ENCODE data around the gene CLIC6.

Gene CLIC6

DNA sequence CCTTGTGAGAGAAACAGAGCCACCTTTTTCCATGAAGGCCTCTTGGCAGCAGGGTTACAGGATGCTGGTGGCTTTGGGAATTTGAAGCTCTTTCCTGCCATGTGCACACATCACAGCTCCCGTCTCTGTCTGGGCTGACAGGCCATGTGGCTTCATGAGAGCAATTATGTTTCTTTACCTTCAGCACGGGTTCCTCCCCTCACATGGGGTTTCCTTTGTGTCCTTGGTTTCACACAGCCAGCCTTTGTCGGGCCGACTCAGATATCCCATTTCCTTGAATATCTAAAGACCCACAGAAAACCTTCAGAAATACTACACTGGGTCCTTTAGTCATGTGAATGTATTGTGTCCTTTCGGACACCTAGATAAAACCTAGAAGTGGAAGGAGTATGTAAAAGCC is 7.1 kb downstream of the CLIC6 start:
- in situ Hi-C loops (cut with MboI; ENCODE audit: low pct_unique_long_range_greater_than_20kb, low sequenced_read_pairs, unreplicated experiment): loop anchor here (25.0 kb wide), 1 partner anchor 211 kb away; no protein-coding TSS in a partner anchor
- TF ChIP-seq, protein P1, sequence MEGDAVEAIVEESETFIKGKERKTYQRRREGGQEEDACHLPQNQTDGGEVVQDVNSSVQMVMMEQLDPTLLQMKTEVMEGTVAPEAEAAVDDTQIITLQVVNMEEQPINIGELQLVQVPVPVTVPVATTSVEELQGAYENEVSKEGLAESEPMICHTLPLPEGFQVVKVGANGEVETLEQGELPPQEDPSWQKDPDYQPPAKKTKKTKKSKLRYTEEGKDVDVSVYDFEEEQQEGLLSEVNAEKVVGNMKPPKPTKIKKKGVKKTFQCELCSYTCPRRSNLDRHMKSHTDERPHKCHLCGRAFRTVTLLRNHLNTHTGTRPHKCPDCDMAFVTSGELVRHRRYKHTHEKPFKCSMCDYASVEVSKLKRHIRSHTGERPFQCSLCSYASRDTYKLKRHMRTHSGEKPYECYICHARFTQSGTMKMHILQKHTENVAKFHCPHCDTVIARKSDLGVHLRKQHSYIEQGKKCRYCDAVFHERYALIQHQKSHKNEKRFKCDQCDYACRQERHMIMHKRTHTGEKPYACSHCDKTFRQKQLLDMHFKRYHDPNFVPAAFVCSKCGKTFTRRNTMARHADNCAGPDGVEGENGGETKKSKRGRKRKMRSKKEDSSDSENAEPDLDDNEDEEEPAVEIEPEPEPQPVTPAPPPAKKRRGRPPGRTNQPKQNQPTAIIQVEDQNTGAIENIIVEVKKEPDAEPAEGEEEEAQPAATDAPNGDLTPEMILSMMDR (IDR thresholded peaks at IDR 0.05; ENCODE audit: extremely low read depth, insufficient read depth, missing control alignments): no peak
- DNase-seq (ENCODE audit: low spot score): no peak

GRCh38 chr21:34679051-34679450 is 10.3 kb downstream of the CLIC6 start:
- TF ChIP-seq, protein P1 (IDR thresholded peaks at IDR 0.05; ENCODE audit: extremely low read depth, insufficient read depth, missing control alignments): no peak
- in situ Hi-C loops (cut with MboI; ENCODE audit: low pct_unique_long_range_greater_than_20kb, low sequenced_read_pairs, unreplicated experiment): loop anchor here (25.0 kb wide), 1 partner anchor 208 kb away; no protein-coding TSS in a partner anchor
- no peak for DNase-seq (ENCODE audit: low spot score)

GRCh38 chr21:34684174-34684876 is 15.5 kb downstream of the CLIC6 start:
- no peak for DNase-seq (ENCODE audit: low spot score)
- TF ChIP-seq, protein P1 (IDR thresholded peaks at IDR 0.05; ENCODE audit: extremely low read depth, insufficient read depth, missing control alignments): no peak
- in situ Hi-C loops (cut with MboI; ENCODE audit: low pct_unique_long_range_greater_than_20kb, low sequenced_read_pairs, unreplicated experiment): loop anchor here (25.0 kb wide), 1 partner anchor 203 kb away; no protein-coding TSS in a partner anchor

GRCh38 chr21:34687065-34687464 is 18.3 kb downstream of the CLIC6 start:
- no peak for DNase-seq (ENCODE audit: low spot score)
- in situ Hi-C loops (cut with MboI; ENCODE audit: low pct_unique_long_range_greater_than_20kb, low sequenced_read_pairs, unreplicated experiment): loop anchor here (25.0 kb wide), 1 partner anchor 200 kb away; no protein-coding TSS in a partner anchor
- TF ChIP-seq, protein P1 (IDR thresholded peaks at IDR 0.05; ENCODE audit: extremely low read depth, insufficient read depth, missing control alignments): no peak

- no peak for DNase-seq (ENCODE audit: low spot score)
- TF ChIP-seq, protein P1 (IDR thresholded peaks at IDR 0.05; ENCODE audit: extremely low read depth, insufficient read depth, missing control alignments): no peak
- in situ Hi-C loops (cut with MboI; ENCODE audit: low pct_unique_long_range_greater_than_20kb, low sequenced_read_pairs, unreplicated experiment): loop anchor here (25.0 kb wide), 1 partner anchor 200 kb away; no protein-coding TSS in a partner anchor
Measured at GRCh38 chr21:34687745-34688144, 19.0 kb downstream of the CLIC6 start.

DNA sequence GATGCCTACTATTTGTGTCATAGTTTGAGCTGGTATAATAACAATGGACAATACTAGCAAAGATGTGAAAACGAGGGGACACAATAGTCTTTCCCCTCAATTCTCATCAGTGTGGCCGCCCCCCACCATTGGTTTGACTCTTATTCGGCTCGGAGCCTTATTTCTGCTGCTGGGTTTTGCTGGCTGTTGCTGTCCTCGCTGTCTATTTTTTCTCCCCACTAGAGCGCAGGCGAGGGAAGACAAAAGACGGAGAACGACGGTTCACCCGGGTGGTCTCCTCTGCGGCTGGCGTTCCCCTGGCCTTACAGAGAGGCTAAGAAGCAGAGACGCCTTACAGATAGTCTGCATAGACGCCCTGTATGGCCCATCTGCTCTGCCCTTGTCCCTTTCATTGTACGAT is 19.4 kb downstream of the CLIC6 start:
- DNase-seq (ENCODE audit: low spot score): no peak
- in situ Hi-C loops (cut with MboI; ENCODE audit: low pct_unique_long_range_greater_than_20kb, low sequenced_read_pairs, unreplicated experiment): loop anchor here (25.0 kb wide), 1 partner anchor 199 kb away; no protein-coding TSS in a partner anchor
- TF ChIP-seq, protein P1 (IDR thresholded peaks at IDR 0.05; ENCODE audit: extremely low read depth, insufficient read depth, missing control alignments): peak; percentile 56
